NOMO-1 (cell line): ENCODE results near the gene CUL9.

ENCODE experiments used
- DNase-seq, 2 experiments: peaks; one replicate each; lab custom pipeline; 2025; ENCODE audit not compliant: unreplicated experiment in 2 of 2; lab: John Stamatoyannopoulos, UW

Gene CUL9

DNA sequence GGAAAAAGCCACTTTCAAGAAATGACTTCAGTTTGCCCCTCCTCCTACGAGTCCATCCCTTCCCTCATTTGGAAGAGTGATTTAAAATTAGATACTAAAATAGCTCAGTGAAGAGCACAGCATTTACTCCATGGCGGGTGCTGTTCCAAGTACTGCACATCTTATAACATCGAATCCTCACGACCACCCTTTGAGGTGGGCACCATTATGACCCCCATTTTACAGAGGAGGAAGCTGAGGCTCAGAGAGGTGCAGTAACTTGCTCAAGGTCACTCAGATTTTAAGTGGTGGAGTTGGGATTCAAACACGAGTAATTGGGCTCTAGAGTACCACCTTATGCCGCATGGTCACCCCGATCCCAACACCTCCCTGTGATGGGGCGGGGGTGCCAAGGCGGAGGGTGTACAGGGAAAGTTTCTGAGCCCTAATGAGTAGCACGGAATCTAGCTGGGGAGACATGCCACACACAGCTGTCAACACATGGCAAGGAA is 86.8 kb downstream of the CUL9 start:
- DNase-seq: no peak

DNA sequence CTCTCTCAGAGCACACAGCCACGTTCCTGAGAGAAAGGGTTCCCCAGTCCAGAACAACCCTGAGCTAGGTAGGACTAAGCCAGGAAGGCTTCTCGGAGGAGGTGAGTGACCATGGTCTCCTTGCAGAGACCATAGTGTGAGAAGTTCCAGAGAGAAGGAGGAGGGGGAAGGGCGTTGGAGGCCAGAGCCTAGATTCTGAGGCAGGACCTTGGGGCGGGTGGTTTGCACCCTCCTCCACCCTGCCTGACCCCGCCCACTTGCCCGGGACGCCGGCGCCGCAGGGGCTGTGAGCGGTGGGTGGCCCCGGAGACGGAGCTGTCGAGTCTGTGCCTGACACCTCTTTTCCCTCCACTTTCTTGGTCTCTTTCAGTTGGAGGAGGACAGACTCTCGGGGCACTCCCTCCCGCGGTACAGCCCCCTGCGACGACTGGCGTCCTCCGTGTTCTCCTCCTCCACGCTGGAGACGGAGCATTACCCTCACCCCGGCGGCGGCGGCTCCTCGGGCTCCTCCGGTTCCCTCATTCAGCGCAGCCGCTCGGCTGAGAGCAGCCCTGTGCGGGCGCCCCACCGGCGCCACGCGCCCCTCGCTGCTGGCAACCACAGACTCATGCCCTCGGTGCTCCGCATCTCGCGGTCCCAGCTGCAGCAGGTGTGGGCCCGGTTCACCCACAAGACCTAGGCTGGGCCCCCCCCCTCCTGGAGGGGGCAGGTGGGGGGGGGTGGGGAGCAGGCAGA is 87.4 kb downstream of the CUL9 start:
- DNase-seq: peak; percentile 24 to 31

DNA sequence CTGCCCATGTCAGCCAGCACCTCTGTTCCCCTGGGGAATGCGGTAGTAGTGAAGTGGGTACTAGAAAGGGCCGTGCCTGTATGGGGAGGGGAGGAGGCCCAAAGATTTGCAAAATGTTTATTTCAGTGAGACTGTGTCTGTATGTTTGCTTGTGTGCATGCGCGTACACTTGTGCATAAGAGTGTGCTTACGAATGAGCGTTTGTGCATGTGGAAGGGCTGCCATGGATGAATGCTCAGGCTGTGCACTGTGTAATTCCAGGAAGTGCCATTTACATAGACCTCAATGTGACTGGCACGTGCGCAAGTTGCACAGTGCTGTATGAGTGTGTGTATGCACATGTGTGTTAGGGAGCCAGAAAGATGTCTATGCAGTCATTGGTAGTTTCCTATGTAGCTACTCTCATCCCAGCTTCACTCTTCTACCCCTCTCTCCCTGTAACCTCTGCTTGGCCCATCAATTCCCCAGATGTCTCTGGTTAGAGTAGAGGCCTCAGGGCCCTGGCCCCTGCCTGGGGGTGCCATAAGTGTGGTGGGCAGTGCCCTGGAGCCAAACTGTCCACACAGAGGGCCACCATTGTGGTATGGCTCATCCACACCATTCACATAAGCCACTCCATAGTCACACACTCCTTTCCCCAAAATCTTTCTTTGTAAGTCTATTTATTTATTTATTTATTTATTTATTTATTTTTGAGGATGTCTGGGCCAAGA is 89.3 kb downstream of the CUL9 start:
- DNase-seq: no peak

DNA sequence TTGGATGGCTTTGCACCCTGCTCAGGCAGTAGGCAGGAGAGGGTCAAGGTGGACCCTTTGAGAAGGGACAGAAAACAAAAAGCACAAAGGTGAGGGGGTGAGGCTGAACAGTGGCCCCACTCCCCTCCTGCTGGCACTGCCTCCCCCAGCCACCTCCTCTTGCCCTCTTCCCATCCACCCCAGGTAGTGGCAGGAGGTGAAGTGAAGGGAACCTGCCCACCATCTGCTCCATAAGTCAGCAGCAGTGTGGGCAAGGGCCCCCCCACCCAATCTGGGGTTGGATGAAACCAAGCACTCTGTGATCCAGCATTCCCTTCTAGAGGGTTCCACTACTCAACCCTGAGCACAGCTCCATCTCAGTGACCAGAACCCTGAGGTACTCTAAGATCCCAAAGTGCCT is 89.9 kb downstream of the CUL9 start:
- DNase-seq: no peak

DNA sequence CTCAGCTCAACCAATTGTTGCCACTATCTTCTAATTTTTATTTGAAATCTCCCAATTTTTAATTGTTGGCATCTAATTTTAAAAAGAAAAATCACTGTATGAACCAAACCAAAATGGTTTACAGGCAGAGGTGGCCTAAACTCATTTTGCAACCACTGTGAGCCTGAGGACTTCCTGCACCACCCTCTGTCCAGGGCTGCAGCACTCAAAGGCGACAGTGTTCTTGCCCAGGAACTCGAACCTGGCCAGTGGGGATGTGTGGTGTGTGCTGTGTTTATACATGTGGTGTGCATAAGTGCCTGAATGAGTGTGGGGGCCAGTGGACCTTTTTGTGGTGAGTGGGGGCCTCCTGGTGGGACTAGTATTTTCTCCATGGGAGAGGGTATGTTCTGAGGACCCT is 91.7 kb downstream of the CUL9 start:
- no peak for DNase-seq
